Spleen (tissue), 11 donors: Measurements from ENCODE around the gene PSMB8. TPM values are rescaled to one million over a fixed set of nuclear protein-coding genes. Genes with fewer than 3 reads are reported as not detected.
A peak's percentile ranks its signal among the peaks of the same experiment; 100 is the strongest.

Experiments used
- DNase-seq: peaks from one replicate; pipeline ENCODE4 v3.0.0-alpha.2; 2020
- H3K27ac ChIP-seq, 8 donors: fragments of 200-600 bp; sonication (generic) in 7 of 8; 1 replicate in 4 of 8; 2 replicates in 4 of 8; pipeline versions ENCODE4 v1.5.0 to v1.8.0; 2016 to 2021; ENCODE audit warnings: inconsistent platforms in 4 of 8, mild to moderate bottlenecking in 4 of 8, moderate library complexity in 1 of 8
- H3K27me3 ChIP-seq, 7 donors: fragments of 200-600 bp; sonication (generic) in 6 of 7; replicated peaks in 1 of 7; 1 replicate in 4 of 7; 2 replicates in 3 of 7; pipeline versions ENCODE4 v1.5.0 to v1.8.0; 2016 to 2021; ENCODE audit warnings: inconsistent platforms in 3 of 7, mild to moderate bottlenecking in 1 of 7
- H3K36me3 ChIP-seq, 6 donors: fragments of 200-600 bp; sonication (generic) in 5 of 6; 1 replicate in 4 of 6; 2 replicates in 2 of 6; pipeline versions ENCODE4 v1.5.0 to v1.8.0; 2016 to 2021; ENCODE audit warnings: inconsistent platforms in 2 of 6
- H3K4me1 ChIP-seq, 6 donors: fragments of 200-600 bp; sonication (generic) in 5 of 6; 1 replicate in 3 of 6; 2 replicates in 3 of 6; pipeline versions ENCODE4 v1.5.0 to v1.8.0; 2016 to 2021; ENCODE audit warnings: inconsistent platforms in 3 of 6
- H3K4me3 ChIP-seq, 8 donors: fragments of 200-600 bp; sonication (generic) in 7 of 8; 1 replicate in 4 of 8; 2 replicates in 4 of 8; pipeline versions ENCODE4 v1.5.0 to v1.8.0; 2016 to 2021; ENCODE audit warnings: inconsistent platforms in 4 of 8, mild to moderate bottlenecking in 4 of 8, moderate library complexity in 2 of 8
- H3K9me3 ChIP-seq, 8 donors: fragments of 200-600 bp; sonication (generic) in 7 of 8; 1 replicate in 4 of 8; 2 replicates in 4 of 8; pipeline versions ENCODE4 v1.5.0 to v1.8.0; 2016 to 2021; ENCODE audit warnings: inconsistent platforms in 4 of 8
- POLR2A ChIP-seq, 3 donors: fragments of 450-650 bp; IDR thresholded peaks; one replicate each; pipeline ENCODE4 v1.5.1; 2017; ENCODE audit warnings: antibody characterized with exemption in 3 of 3, mild to moderate bottlenecking in 1 of 3
- POLR2AphosphoS5 ChIP-seq, 3 donors: sonication (generic); formaldehyde crosslinking; IDR thresholded peaks; one replicate each; pipeline ENCODE4 v1.5.1; 2017; ENCODE audit warnings: antibody characterized with exemption in 3 of 3
- WGBS, 5 donors: extraction: QIAGEN DNeasy Blood & Tissue Kit in 3 of 5; methylation state at CpG; one replicate each; pipeline versions ENCODE4 v1.1.5 to v1.1.7; 2013 to 2018; 5-methylcytosine and 5-hydroxymethylcytosine counted together
- intact Hi-C: fragments of 100-400 bp; cut with DNase I; formaldehyde crosslinking; loops from one replicate; pipeline ENCODE4 v1.15.0; 2023; ENCODE audit warnings: low total_unique reads
- polyA plus RNA-seq, 3 donors: library from polyadenylated mRNA; stranded (reverse); fragments of 200-250 nt; gene quantifications; one replicate each; pipeline ENCODE4 v1.2.1, GENCODE V29; 2013
- total RNA-seq, 7 donors: library from RNA; depleted of rRNA in 3 of 7; stranded (reverse); fragments of >200 nt in 3 of 7; fragmentation: NEBNext Ultra II Directional in 4 of 7; extraction: Animal tissue kit (Norgen Biotek cat#: 25700) in 4 of 7; gene quantifications; one replicate each; pipeline versions ENCODE4 v1.1.0 to v1.2.1, GENCODE V29; 2016 to 2021
- TF ChIP-seq, protein P1 (sequence below), 11 experiments: fragments of 200-600 bp in 7 of 11; fragments of 450-650 bp in 4 of 11; sonication (generic) in 4 of 11; IDR thresholded peaks in 8 of 11; conservative IDR thresholded peaks in 3 of 11; 1 replicate in 7 of 11; 2 replicates in 4 of 11; pipeline versions ENCODE4 v1.4.0 to v1.8.0; 2016 to 2021; ENCODE audit warnings: antibody characterized with exemption in 11 of 11, inconsistent platforms in 4 of 11, mild to moderate bottlenecking in 1 of 11
- donor health status: healthy with polysubstance abuse.
- donor health status: DM: no; HTN: no; CAD: no; lungs with moderate emphysema.
- donor health status: DM: no; HTN: no; CAD: no.
- donor health status: Bipolar disorder and iron deficiency.
- donor health status: healthy.
- donor health status: DM: no; HTN: no; CAD: no.
- donor health status: DM: yes; HTN: yes; CAD: no.

PSMB8 gene
- total and polyA plus RNA-seq, 10 donors = 109 to 288 (median 155) TPM

DNA sequence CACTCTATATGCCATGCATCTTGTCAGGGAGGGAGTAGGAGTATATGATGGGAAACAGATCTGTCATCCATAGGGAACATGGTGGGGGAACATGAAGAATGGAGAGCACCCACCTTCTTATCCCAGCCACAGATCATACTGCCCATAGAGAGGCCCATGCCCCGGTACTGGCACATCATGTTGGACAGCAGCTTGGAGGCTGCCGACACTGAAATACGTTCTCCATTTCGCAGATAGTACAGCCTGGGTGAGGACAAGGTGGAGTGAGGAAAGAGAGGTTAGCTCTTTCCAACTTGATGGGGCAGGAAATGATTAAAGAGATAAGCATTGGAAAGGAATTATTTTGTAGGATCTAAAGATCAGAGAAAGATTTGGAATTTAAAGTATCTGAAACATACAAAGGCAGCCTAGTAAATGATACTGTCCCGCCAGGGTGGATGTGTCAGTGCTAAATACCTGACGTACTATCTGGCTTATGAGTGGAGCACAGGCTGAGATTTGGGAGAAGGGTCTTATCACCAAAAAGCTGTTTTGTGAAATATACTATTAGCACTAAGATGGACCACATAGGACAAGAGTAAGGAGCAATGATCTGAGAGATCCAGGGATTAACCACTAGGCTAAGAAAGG lies 1.7 kb downstream of the PSMB8 start:
- peaks cover 0 to 60% (median 44%) of the 10 kb centered on the region in 6 donors for H3K36me3 ChIP-seq
- no peak for TF ChIP-seq POLR2AphosphoS5 (IDR thresholded peaks at IDR 0.05)
- TF ChIP-seq, protein P1, sequence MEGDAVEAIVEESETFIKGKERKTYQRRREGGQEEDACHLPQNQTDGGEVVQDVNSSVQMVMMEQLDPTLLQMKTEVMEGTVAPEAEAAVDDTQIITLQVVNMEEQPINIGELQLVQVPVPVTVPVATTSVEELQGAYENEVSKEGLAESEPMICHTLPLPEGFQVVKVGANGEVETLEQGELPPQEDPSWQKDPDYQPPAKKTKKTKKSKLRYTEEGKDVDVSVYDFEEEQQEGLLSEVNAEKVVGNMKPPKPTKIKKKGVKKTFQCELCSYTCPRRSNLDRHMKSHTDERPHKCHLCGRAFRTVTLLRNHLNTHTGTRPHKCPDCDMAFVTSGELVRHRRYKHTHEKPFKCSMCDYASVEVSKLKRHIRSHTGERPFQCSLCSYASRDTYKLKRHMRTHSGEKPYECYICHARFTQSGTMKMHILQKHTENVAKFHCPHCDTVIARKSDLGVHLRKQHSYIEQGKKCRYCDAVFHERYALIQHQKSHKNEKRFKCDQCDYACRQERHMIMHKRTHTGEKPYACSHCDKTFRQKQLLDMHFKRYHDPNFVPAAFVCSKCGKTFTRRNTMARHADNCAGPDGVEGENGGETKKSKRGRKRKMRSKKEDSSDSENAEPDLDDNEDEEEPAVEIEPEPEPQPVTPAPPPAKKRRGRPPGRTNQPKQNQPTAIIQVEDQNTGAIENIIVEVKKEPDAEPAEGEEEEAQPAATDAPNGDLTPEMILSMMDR (IDR thresholded peaks at IDR 0.05 in 8 of 11, conservative IDR thresholded peaks at IDR 0.05 in 3 of 11) = no peak
- TF ChIP-seq POLR2A (IDR thresholded peaks at IDR 0.05) = no peak
- 67 to 87% (median 77%) methylated on average over 6 of the region's 6 CpGs for WGBS, 5 donors
- peaks cover 63 to 85% (median 79%) of the 10 kb centered on the region in 6 donors for H3K4me1 ChIP-seq
- H3K9me3 ChIP-seq = no peaks in the 10 kb centered on the region
- peak overlapping the region in 7 of 8 donors; percentile 67 to 92 (median 86) for H3K4me3 ChIP-seq
- H3K27me3 ChIP-seq = no peaks in the 10 kb centered on the region
- intact Hi-C loops = no loop called here
- peak overlapping the region; percentile 14 to 100 (median 99) for H3K27ac ChIP-seq
- DNase-seq = no peak

DNA sequence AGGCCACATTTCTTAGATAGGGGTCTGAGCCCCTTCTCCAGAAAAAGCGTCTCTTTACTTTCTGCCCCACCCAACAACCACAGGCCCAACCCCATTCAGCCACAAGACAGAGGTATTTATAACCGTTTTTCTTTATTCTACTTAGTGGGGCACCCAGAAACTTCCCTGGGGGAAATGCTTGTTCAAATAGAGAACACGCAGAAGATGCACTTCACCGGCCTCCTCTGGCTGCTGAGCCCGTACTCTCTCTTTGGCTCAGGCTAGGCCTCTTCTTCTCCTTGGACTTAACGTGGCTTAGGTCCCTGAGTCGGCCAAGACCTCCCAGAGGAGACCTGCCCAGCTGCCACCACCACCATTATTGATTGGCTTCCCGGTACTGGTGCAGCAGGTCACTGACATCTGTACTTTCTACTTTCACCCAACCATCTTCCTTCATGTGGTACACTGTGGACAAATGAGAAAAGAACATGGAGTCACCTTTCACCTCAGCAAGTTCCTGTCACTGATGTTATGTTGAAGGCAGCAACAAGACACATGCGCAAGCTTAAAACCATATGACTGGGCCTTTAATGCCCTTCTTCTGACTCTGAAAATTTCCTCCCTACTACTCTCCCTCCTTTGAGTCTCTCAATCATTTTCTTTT lies 3.1 kb downstream of the PSMB8 start:
- Histone ChIP-seq H3K36me3 (peaks cover 0 to 60% (median 35%) of the 10 kb centered on the region in 6 donors), H3K4me1 (peaks cover 55 to 85% (median 77%) of the 10 kb centered on the region in 6 donors), H3K27me3 (no peaks in the 10 kb centered on the region), H3K4me3 (peak overlapping the region in 1 of 8 donors; percentile 92), H3K9me3 (no peaks in the 10 kb centered on the region), H3K27ac (peak overlapping the region; percentile 44 to 100 (median 98))
- DNase-seq = no peak
- 43 to 58% (median 52%) methylated on average over 9 of the region's 9 CpGs for WGBS, 5 donors
- no peak for TF ChIP-seq POLR2AphosphoS5 (IDR thresholded peaks at IDR 0.05)
- TF ChIP-seq, protein P1 (IDR thresholded peaks at IDR 0.05 in 8 of 11, conservative IDR thresholded peaks at IDR 0.05 in 3 of 11) = no peak
- no peak for TF ChIP-seq POLR2A (IDR thresholded peaks at IDR 0.05)
- intact Hi-C loops = no loop called here

DNA sequence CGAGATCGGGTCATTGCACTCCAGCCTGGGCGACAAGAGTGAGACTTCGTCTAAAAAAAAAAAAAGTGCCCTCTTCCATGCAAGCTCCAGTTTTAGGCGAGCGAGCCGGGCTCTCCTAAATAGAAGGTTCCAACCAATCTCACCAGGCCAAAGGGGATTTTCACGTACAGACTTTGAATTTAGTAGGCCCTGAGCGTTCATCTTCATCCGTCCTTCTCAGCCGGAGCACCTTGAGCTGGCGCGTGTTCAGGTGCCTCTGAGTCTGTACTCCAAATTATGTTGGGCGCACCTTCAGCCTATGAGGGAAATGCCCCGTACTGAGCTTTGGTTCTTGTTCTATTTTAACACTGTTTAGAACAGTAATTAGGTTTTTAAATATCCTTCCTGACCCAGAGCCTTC lies 4.5 kb downstream of the PSMB8 start:
- 84 to 91% (median 87%) methylated on average over 15 of the region's 15 CpGs for WGBS, 5 donors
- Histone ChIP-seq H3K27me3 (no peaks in the 10 kb centered on the region), H3K4me3 (no peak overlapping the region), H3K4me1 (peaks cover 51 to 87% (median 69%) of the 10 kb centered on the region in 6 donors), H3K9me3 (no peaks in the 10 kb centered on the region), H3K36me3 (peaks cover 0 to 64% (median 42%) of the 10 kb centered on the region in 6 donors), H3K27ac (peak overlapping the region; percentile 44 to 100 (median 97))
- intact Hi-C loops = no loop called here
- DNase-seq = no peak
- TF ChIP-seq POLR2AphosphoS5 (IDR thresholded peaks at IDR 0.05) (no peak), POLR2A (IDR thresholded peaks at IDR 0.05) (no peak)
- TF ChIP-seq, protein P1 (IDR thresholded peaks at IDR 0.05 in 8 of 11, conservative IDR thresholded peaks at IDR 0.05 in 3 of 11) = no peak
